ENCODE measurements around the gene ELMO2. TPM values are rescaled to one million over a fixed set of nuclear protein-coding genes. Genes with fewer than 3 reads are reported as not detected.
A peak's percentile ranks its signal among the peaks of the same experiment; 100 is the strongest.

ELMO2 gene
- total and polyA plus RNA-seq, 2 donors (not counting 1 experiment from before 2014, with no cell fraction given) = 22.1 to 41.7 TPM

- no peaks in the 10 kb centered on the region for H3K9me3 Mint-ChIP-seq (ENCODE audit: insufficient read depth)
- peaks cover 52% of the 10 kb centered on the region for H3K4me1 Mint-ChIP-seq
- ChIA-PET POLR2A (interaction anchor here (1.1 kb wide), 1 partner anchor 49 kb away, joined by 3 read pairs; the partner anchor contains the start of gene ELMO2), CTCF (interaction anchor here (1.0 kb wide), 1 partner anchor 8 kb away, joined by 3 read pairs; no protein-coding TSS in a partner anchor)
- H3K4me3 Mint-ChIP-seq = no peak overlapping the region
- Histone ChIP-seq H3K9ac (ENCODE audit: low read length) (no peak overlapping the region), H3K9me3 (ENCODE audit: control extremely low read depth in 1 of 3, control insufficient read depth in 2 of 3, insufficient read depth in 1 of 3, low read length in 2 of 3) (no peaks in the 10 kb centered on the region), H3K4me3 (ENCODE audit: control extremely low read depth in 1 of 5, extremely low read depth in 1 of 5, insufficient read depth in 1 of 5, low read depth in 2 of 5, low read length in 4 of 5) (no peak overlapping the region), H3K4me2 (replicated peaks; ENCODE audit: low read depth, low read length, poor library complexity, severe bottlenecking) (peak overlapping the region; percentile 24), H3K27me3 (replicated peaks in 1 of 4; ENCODE audit: control extremely low read depth in 1 of 4, control insufficient read depth in 3 of 4, insufficient read depth in 4 of 4, low read length in 3 of 4) (no peaks in the 10 kb centered on the region), H3K36me3 (replicated peaks in 1 of 2; ENCODE audit: control extremely low read depth in 1 of 2, control insufficient read depth in 1 of 2, extremely low read depth in 1 of 2, insufficient read depth in 2 of 2, low read length in 1 of 2) (peaks cover 0 to 22% of the 10 kb centered on the region in 2 experiments), H3K27ac (ENCODE audit: low read length in 2 of 2) (peak overlapping the region in 1 of 2 donors; percentile 63), H3K79me2 (ENCODE audit: control insufficient read depth, insufficient read depth, low read length) (peaks cover 22% of the 10 kb centered on the region), H3K4me1 (ENCODE audit: control insufficient read depth in 2 of 2, insufficient read depth in 2 of 2, low read length in 2 of 2) (peaks cover 19 to 48% of the 10 kb centered on the region in 2 donors), H2AFZ (ENCODE audit: insufficient read depth, low read depth, low read length, poor library complexity, severe bottlenecking) (no peak overlapping the region), H4K20me1 (ENCODE audit: control insufficient read depth, insufficient read depth, low read length, poor library complexity, severe bottlenecking) (peaks cover 52% of the 10 kb centered on the region)
- peak overlapping the region; percentile 79 for H3K27ac Mint-ChIP-seq
- TF ChIP-seq CTCF (IDR thresholded peaks at IDR 0.05) (no peak), EZH2 (IDR thresholded peaks at IDR 0.05; ENCODE audit: borderline replicate concordance, insufficient read depth, low read depth, low read length, poor library complexity, severe bottlenecking) (no peak)
- H3K27me3 Mint-ChIP-seq = no peaks in the 10 kb centered on the region
- ATAC-seq (ENCODE audit: low read depth) (no peak), DNase-seq (no peak)
- WGBS (ENCODE audit: insufficient coverage) = 35% methylated on average over 8 of the region's 13 CpGs
- intact Hi-C loops (cut with micrococcal nuclease) = no loop called here
Observed at GRCh38 chr20:46357030-46357514, 49.3 kb downstream of the ELMO2 start.

GRCh38 chr20:46356195-46357029 lies 50.0 kb downstream of the ELMO2 start:
- Histone ChIP-seq H3K9ac (ENCODE audit: low read length) (no peak overlapping the region), H3K9me3 (ENCODE audit: control extremely low read depth in 1 of 3, control insufficient read depth in 2 of 3, insufficient read depth in 1 of 3, low read length in 2 of 3) (no peaks in the 10 kb centered on the region), H3K4me2 (replicated peaks; ENCODE audit: low read depth, low read length, poor library complexity, severe bottlenecking) (no peak overlapping the region), H3K36me3 (replicated peaks in 1 of 2; ENCODE audit: control extremely low read depth in 1 of 2, control insufficient read depth in 1 of 2, extremely low read depth in 1 of 2, insufficient read depth in 2 of 2, low read length in 1 of 2) (peaks cover 0 to 16% of the 10 kb centered on the region in 2 experiments), H3K4me1 (ENCODE audit: control insufficient read depth in 2 of 2, insufficient read depth in 2 of 2, low read length in 2 of 2) (peaks cover 12 to 41% of the 10 kb centered on the region in 2 donors), H3K4me3 (ENCODE audit: control extremely low read depth in 1 of 5, extremely low read depth in 1 of 5, insufficient read depth in 1 of 5, low read depth in 2 of 5, low read length in 4 of 5) (no peak overlapping the region), H3K79me2 (ENCODE audit: control insufficient read depth, insufficient read depth, low read length) (peaks cover 15% of the 10 kb centered on the region), H4K20me1 (ENCODE audit: control insufficient read depth, insufficient read depth, low read length, poor library complexity, severe bottlenecking) (peaks cover 46% of the 10 kb centered on the region), H3K27me3 (replicated peaks in 1 of 4; ENCODE audit: control extremely low read depth in 1 of 4, control insufficient read depth in 3 of 4, insufficient read depth in 4 of 4, low read length in 3 of 4) (no peaks in the 10 kb centered on the region), H3K27ac (ENCODE audit: low read length in 2 of 2) (peak overlapping the region in 1 of 2 donors; percentile 63), H2AFZ (ENCODE audit: insufficient read depth, low read depth, low read length, poor library complexity, severe bottlenecking) (no peak overlapping the region)
- peak overlapping the region; percentile 79 for H3K27ac Mint-ChIP-seq
- ATAC-seq (ENCODE audit: low read depth) = no peak
- H3K4me1 Mint-ChIP-seq = peaks cover 45% of the 10 kb centered on the region
- H3K4me3 Mint-ChIP-seq = no peak overlapping the region
- H3K27me3 Mint-ChIP-seq = no peaks in the 10 kb centered on the region
- no peak for TF ChIP-seq CTCF (IDR thresholded peaks at IDR 0.05)
- no peak for TF ChIP-seq EZH2 (IDR thresholded peaks at IDR 0.05; ENCODE audit: borderline replicate concordance, insufficient read depth, low read depth, low read length, poor library complexity, severe bottlenecking)
- ChIA-PET POLR2A (interaction anchor here (1.1 kb wide), 1 partner anchor 50 kb away, joined by 3 read pairs; the partner anchor contains the start of gene ELMO2), CTCF (interaction anchor here (0.6 kb wide), 1 partner anchor 71 kb away, joined by 3 read pairs; no protein-coding TSS in a partner anchor)
- WGBS (ENCODE audit: insufficient coverage) = 90% methylated on average over 23 of the region's 23 CpGs
- intact Hi-C loops (cut with micrococcal nuclease) = no loop called here
- no peaks in the 10 kb centered on the region for H3K9me3 Mint-ChIP-seq (ENCODE audit: insufficient read depth)
- no peak for DNase-seq
